ENCODE data around the gene XDH. TPM values are rescaled to one million over a fixed set of nuclear protein-coding genes. Genes with fewer than 3 reads are reported as not detected.

The XDH gene
- total RNA-seq, 1 donor from 2014 or later, result not detected

DNA sequence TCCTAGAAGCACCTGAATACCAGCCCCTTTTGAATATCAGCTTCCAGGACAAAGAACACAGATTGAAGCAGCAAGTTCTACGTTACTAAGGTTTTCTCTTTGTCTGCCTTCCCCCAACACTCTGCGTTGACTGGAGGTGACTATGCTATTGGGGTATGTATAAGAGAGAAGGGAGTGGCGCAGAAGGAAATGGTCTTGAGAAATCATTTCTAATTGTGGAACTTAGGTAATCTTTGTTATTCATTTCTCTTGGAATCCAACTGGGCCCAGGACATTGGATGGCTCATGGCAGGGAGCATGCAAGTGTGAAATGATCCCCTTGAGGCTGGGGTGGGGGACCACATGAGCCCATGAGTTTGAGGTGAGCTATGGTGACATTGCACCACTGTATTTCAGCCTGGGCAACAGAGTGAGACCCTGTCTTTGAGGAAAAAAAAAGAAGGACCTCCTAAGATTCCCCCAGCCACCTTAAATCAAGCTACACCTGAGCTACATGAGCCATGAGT lies 29.7 kb downstream of the XDH start:
- Histone ChIP-seq H3K4me1 (ENCODE audit: control insufficient read depth in 3 of 3, insufficient read depth in 3 of 3, low read length in 3 of 3) (peaks cover 0 to 8% (median 4%) of the 10 kb centered on the region in 3 donors), H3K9me3 (ENCODE audit: control insufficient read depth in 3 of 3, low read length in 3 of 3) (no peaks in the 10 kb centered on the region), H3K9ac (ENCODE audit: low read depth in 1 of 3, low read length in 3 of 3) (no peak overlapping the region), H3K4me3 (ENCODE audit: low read length in 3 of 3) (no peak overlapping the region), H3K27ac (ENCODE audit: low read depth, low read length) (peak overlapping the region; percentile 46), H3K36me3 (ENCODE audit: control insufficient read depth in 3 of 3, insufficient read depth in 3 of 3, low read length in 3 of 3) (no peaks in the 10 kb centered on the region), H3K27me3 (ENCODE audit: control insufficient read depth in 3 of 3, insufficient read depth in 3 of 3, low read length in 3 of 3) (no peaks in the 10 kb centered on the region)

DNA sequence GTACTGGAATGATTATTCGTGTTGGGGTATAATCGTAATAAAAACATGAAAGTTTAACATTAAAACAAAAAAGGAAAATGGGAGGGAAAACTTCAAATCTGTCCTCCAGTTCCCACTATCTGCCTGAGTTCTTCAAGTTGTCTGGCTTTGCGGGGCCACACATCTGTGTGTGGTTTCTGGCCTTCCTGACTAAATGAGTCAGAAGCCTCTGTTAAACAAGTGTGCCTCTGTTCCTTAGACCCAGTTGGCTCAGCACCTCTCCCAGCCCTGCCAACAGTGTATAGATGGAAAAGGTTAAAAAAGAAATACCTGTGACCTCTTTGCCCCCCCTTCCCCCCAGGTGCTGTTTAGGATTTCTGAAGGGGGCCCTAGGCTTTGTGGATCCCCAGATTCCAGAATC lies 30.2 kb downstream of the XDH start:
- peak overlapping the region; percentile 46 for H3K27ac ChIP-seq (ENCODE audit: low read depth, low read length)
- H3K27me3 ChIP-seq (ENCODE audit: control insufficient read depth in 3 of 3, insufficient read depth in 3 of 3, low read length in 3 of 3), result no peaks in the 10 kb centered on the region
- H3K4me1 ChIP-seq (ENCODE audit: control insufficient read depth in 3 of 3, insufficient read depth in 3 of 3, low read length in 3 of 3), result peaks cover 0 to 8% (median 4%) of the 10 kb centered on the region in 3 donors
- no peaks in the 10 kb centered on the region for H3K36me3 ChIP-seq (ENCODE audit: control insufficient read depth in 3 of 3, insufficient read depth in 3 of 3, low read length in 3 of 3)
- H3K9me3 ChIP-seq (ENCODE audit: control insufficient read depth in 3 of 3, low read length in 3 of 3), result no peaks in the 10 kb centered on the region
- H3K4me3 ChIP-seq (ENCODE audit: low read length in 3 of 3), result no peak overlapping the region
- no peak overlapping the region for H3K9ac ChIP-seq (ENCODE audit: low read depth in 1 of 3, low read length in 3 of 3)

DNA sequence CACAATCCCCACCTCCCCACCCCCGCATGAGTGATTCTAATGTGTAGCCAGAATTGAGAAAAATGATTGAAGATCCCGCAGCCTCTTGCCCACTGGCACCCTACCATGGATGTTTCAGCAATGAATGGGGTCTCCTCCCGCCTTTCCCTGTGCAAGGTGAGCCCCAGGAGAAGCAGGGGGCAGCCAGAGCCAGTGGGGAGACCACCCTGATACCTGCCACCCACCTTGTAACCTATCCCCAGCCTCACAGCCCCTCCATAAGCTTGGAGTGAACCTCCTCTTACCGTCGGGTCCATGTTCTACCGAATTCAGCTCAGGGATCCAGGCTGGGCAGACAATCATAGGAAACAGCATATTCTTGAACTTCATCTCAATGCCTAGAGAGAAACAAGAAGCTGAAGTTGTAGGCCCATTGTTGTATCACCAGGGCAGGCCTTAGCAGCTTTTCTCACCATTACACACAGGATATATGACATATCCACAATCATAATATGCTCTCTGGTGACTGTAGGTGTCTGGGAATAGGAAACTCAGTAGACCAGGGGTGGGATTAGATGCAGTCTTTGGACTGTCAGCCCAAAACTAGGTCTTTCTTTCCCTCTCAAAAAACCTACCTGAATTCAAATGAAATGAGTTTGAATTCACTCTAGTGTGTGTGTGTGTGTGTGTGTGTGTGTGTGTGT lies 30.9 kb downstream of the XDH start:
- H3K27me3 ChIP-seq (ENCODE audit: control insufficient read depth in 3 of 3, insufficient read depth in 3 of 3, low read length in 3 of 3), result no peaks in the 10 kb centered on the region
- H3K27ac ChIP-seq (ENCODE audit: low read depth, low read length), result no peak overlapping the region
- no peaks in the 10 kb centered on the region for H3K9me3 ChIP-seq (ENCODE audit: control insufficient read depth in 3 of 3, low read length in 3 of 3)
- H3K4me3 ChIP-seq (ENCODE audit: low read length in 3 of 3), result no peak overlapping the region
- no peaks in the 10 kb centered on the region for H3K36me3 ChIP-seq (ENCODE audit: control insufficient read depth in 3 of 3, insufficient read depth in 3 of 3, low read length in 3 of 3)
- H3K9ac ChIP-seq (ENCODE audit: low read depth in 1 of 3, low read length in 3 of 3), result no peak overlapping the region
- peaks cover 0 to 8% (median 4%) of the 10 kb centered on the region in 3 donors for H3K4me1 ChIP-seq (ENCODE audit: control insufficient read depth in 3 of 3, insufficient read depth in 3 of 3, low read length in 3 of 3)

DNA sequence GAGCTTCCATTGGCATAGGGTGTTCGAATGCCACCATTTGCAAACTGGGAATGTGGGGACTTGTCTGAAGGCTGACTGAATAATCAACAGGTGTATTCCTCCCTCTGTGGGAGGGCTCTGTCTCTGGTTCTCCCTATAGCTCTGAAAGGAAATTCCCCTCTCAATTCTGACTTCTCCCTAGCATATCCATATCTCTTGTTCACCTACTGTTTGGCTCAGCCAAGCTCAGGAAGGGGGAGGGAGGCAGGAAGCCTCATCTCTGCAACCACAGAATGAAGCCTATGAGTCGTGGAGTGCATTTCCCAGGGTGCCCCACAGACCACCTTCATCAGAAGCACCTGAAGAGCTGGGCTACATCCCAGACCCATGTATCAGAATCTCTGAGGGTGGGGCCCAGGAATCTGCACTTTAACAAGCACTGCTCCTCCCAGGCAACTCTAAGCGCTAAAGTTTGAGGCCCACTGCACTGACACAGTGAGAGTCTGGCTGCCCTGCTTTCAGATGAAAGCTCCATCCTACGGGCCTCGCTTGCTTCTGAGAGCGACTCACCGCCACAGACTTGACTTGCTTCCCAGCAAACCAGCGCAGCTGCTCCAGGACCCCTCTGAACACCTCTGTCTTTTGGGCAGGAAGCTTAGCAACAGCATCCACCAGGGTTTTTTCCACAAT lies 32.0 kb downstream of the XDH start:
- Histone ChIP-seq H3K36me3 (ENCODE audit: control insufficient read depth in 3 of 3, insufficient read depth in 3 of 3, low read length in 3 of 3) (no peaks in the 10 kb centered on the region), H3K4me1 (ENCODE audit: control insufficient read depth in 3 of 3, insufficient read depth in 3 of 3, low read length in 3 of 3) (peaks cover 4 to 8% (median 4%) of the 10 kb centered on the region in 3 donors), H3K27me3 (ENCODE audit: control insufficient read depth in 3 of 3, insufficient read depth in 3 of 3, low read length in 3 of 3) (no peaks in the 10 kb centered on the region), H3K27ac (ENCODE audit: low read depth, low read length) (no peak overlapping the region), H3K9ac (ENCODE audit: low read depth in 1 of 3, low read length in 3 of 3) (no peak overlapping the region), H3K9me3 (ENCODE audit: control insufficient read depth in 3 of 3, low read length in 3 of 3) (no peaks in the 10 kb centered on the region), H3K4me3 (ENCODE audit: low read length in 3 of 3) (no peak overlapping the region)

DNA sequence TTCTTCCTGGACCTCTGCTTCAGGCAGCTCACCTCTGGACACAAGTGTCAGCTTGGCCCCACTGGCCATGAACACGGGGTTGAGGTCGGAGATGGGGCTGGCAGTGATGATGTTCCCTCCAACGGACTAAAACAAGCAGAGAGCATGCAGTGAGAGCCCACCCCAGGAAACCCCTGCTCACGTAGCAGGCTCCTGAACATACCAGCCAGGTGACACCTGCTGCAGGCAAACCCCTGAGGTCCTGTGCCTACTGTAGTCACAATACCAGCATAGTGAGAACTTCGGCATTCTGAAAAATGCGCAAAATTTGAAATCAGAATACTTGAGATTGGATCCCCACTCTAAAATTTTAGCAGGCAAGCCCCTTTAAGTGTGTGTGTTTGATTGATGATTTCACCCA lies 32.9 kb downstream of the XDH start:
- Histone ChIP-seq H3K27me3 (ENCODE audit: control insufficient read depth in 3 of 3, insufficient read depth in 3 of 3, low read length in 3 of 3) (no peaks in the 10 kb centered on the region), H3K4me3 (ENCODE audit: low read length in 3 of 3) (no peak overlapping the region), H3K36me3 (ENCODE audit: control insufficient read depth in 3 of 3, insufficient read depth in 3 of 3, low read length in 3 of 3) (no peaks in the 10 kb centered on the region), H3K27ac (ENCODE audit: low read depth, low read length) (no peak overlapping the region), H3K9me3 (ENCODE audit: control insufficient read depth in 3 of 3, low read length in 3 of 3) (no peaks in the 10 kb centered on the region), H3K4me1 (ENCODE audit: control insufficient read depth in 3 of 3, insufficient read depth in 3 of 3, low read length in 3 of 3) (peaks cover 4 to 8% (median 4%) of the 10 kb centered on the region in 3 donors), H3K9ac (ENCODE audit: low read depth in 1 of 3, low read length in 3 of 3) (no peak overlapping the region)

DNA sequence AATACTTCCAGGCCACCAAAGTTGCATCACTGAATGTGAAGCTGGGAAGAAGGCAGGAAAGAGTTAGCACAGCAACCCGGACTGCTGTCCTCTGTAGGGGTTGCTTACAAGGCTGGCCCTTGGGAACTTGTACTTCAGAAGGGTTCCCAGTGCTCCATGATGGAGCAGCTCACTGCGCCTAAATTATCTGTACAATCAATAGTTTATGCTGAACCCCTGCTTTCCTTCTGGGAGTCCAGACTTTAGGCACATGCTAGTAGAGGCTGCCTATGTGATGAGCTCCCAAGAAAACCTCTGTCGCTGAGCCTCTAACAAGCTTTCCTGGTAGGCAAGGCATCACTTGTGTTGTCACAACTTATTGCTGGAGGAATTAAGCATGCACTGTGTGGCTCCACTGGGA lies 34.3 kb downstream of the XDH start:
- Histone ChIP-seq H3K27ac (ENCODE audit: low read depth, low read length) (no peak overlapping the region), H3K9me3 (ENCODE audit: control insufficient read depth in 3 of 3, low read length in 3 of 3) (no peaks in the 10 kb centered on the region), H3K4me3 (ENCODE audit: low read length in 3 of 3) (no peak overlapping the region), H3K27me3 (ENCODE audit: control insufficient read depth in 3 of 3, insufficient read depth in 3 of 3, low read length in 3 of 3) (peaks cover 0 to 1% (median 0%) of the 10 kb centered on the region in 3 donors), H3K36me3 (ENCODE audit: control insufficient read depth in 3 of 3, insufficient read depth in 3 of 3, low read length in 3 of 3) (no peaks in the 10 kb centered on the region), H3K9ac (ENCODE audit: low read depth in 1 of 3, low read length in 3 of 3) (no peak overlapping the region), H3K4me1 (ENCODE audit: control insufficient read depth in 3 of 3, insufficient read depth in 3 of 3, low read length in 3 of 3) (peaks cover 4 to 6% (median 4%) of the 10 kb centered on the region in 3 donors)

DNA sequence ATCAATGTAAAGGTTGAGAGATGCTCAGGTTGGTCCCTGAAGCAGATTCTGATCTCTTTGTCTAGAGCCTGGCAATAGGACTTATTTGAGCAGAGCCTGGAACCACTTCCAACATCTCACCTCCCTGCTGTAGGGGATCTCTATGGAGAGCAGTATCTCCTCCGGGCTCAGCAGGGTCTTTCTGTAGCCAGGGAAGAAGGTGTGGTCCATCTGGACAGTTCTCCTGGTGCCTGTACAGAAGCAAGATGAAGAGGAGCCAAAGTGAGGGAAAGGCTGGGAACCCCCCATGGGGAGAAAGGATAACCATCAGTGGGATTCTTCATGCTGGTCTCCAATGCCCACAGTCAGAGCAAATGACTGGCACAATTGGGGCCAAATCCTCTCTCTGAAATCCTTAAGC lies 34.8 kb downstream of the XDH start:
- Histone ChIP-seq H3K9me3 (ENCODE audit: control insufficient read depth in 3 of 3, low read length in 3 of 3) (no peaks in the 10 kb centered on the region), H3K4me3 (ENCODE audit: low read length in 3 of 3) (no peak overlapping the region), H3K4me1 (ENCODE audit: control insufficient read depth in 3 of 3, insufficient read depth in 3 of 3, low read length in 3 of 3) (peaks cover 3 to 4% (median 4%) of the 10 kb centered on the region in 3 donors), H3K27me3 (ENCODE audit: control insufficient read depth in 3 of 3, insufficient read depth in 3 of 3, low read length in 3 of 3) (peaks cover 0 to 2% (median 0%) of the 10 kb centered on the region in 3 donors), H3K36me3 (ENCODE audit: control insufficient read depth in 3 of 3, insufficient read depth in 3 of 3, low read length in 3 of 3) (no peaks in the 10 kb centered on the region), H3K9ac (ENCODE audit: low read depth in 1 of 3, low read length in 3 of 3) (no peak overlapping the region), H3K27ac (ENCODE audit: low read depth, low read length) (no peak overlapping the region)

DNA sequence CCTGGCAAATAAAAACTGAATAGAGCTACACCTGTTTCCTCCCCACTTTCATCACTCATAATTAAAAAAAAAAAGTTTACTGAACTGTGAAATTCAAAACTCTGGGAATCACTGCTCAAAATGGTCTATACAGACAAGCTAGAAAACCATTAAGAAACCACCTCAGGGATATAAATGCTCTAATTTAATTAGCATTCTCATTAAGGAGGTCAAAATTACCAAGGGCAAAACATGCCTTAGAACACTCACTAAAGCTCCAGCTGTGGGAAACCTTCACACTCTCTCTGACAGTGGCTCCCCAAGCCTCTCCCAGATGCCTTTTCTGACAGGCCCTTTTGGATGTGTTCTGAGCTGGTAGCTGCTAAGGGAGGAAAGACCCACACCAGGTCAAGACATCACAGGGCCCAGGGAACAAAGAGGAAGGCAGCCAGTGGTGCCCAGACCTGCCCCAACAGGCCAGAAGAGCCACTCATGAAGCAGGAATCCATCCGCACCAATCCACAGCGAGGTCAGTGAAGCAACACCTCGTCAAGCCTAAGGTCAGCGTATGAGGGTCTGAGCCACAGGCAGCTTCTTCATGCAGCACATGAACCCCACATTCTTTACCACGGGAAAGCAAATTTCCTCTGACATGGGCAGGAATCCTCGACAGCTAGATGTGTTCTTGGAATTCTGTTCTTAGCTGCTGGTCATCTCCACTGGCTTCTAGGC lies 35.6 kb downstream of the XDH start:
- Histone ChIP-seq H3K36me3 (ENCODE audit: control insufficient read depth in 3 of 3, insufficient read depth in 3 of 3, low read length in 3 of 3) (no peaks in the 10 kb centered on the region), H3K9me3 (ENCODE audit: control insufficient read depth in 3 of 3, low read length in 3 of 3) (no peaks in the 10 kb centered on the region), H3K27ac (ENCODE audit: low read depth, low read length) (no peak overlapping the region), H3K4me3 (ENCODE audit: low read length in 3 of 3) (no peak overlapping the region), H3K9ac (ENCODE audit: low read depth in 1 of 3, low read length in 3 of 3) (no peak overlapping the region), H3K4me1 (ENCODE audit: control insufficient read depth in 3 of 3, insufficient read depth in 3 of 3, low read length in 3 of 3) (peaks cover 0 to 4% (median 4%) of the 10 kb centered on the region in 3 donors), H3K27me3 (ENCODE audit: control insufficient read depth in 3 of 3, insufficient read depth in 3 of 3, low read length in 3 of 3) (peaks cover 0 to 2% (median 0%) of the 10 kb centered on the region in 3 donors)

DNA sequence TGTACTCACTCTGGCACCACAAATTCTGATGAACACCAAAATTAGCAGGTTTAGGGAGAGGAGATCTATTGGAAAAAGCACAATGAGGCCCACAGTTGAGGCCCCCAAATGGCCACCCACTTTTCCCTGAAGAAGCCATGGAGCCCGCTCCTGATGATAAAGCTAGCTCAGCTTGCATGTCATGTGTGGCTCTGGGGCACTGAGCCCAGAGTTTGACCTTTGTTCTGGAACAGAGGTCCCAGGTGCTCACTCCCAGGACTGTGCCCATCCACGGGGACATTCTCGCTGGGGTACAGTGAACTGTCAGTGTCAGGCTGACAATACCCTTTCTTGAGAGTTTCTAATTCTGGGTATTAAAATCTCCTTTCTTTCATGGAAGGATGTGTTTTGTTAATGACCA lies 36.2 kb downstream of the XDH start:
- Histone ChIP-seq H3K4me3 (ENCODE audit: low read length in 3 of 3) (no peak overlapping the region), H3K27me3 (ENCODE audit: control insufficient read depth in 3 of 3, insufficient read depth in 3 of 3, low read length in 3 of 3) (peaks cover 0 to 2% (median 0%) of the 10 kb centered on the region in 3 donors), H3K36me3 (ENCODE audit: control insufficient read depth in 3 of 3, insufficient read depth in 3 of 3, low read length in 3 of 3) (no peaks in the 10 kb centered on the region), H3K9me3 (ENCODE audit: control insufficient read depth in 3 of 3, low read length in 3 of 3) (no peaks in the 10 kb centered on the region), H3K9ac (ENCODE audit: low read depth in 1 of 3, low read length in 3 of 3) (no peak overlapping the region), H3K27ac (ENCODE audit: low read depth, low read length) (no peak overlapping the region), H3K4me1 (ENCODE audit: control insufficient read depth in 3 of 3, insufficient read depth in 3 of 3, low read length in 3 of 3) (peaks cover 0 to 4% (median under 1%) of the 10 kb centered on the region in 3 donors)

DNA sequence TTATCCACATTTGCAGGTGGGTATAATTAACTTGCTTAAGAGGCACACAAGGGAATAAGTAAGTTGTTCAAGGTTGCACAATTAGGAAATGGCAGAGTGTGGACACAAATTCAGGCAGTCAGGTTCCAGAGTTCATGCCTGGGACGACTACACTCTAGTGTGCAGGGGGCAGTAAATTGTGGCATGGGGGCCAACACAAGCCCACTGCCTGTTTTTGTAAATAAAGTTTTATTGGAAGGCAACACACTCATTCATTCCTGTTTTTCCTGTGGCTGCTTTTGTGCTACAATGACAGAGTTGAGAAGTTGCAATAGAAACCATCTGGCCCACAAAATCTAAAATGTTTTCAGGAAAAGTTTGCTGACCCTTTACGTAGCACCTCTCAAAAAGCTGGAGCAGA lies 41.4 kb downstream of the XDH start:
- no peak overlapping the region for H3K9ac ChIP-seq (ENCODE audit: low read depth in 1 of 3, low read length in 3 of 3)
- H3K36me3 ChIP-seq (ENCODE audit: control insufficient read depth in 3 of 3, insufficient read depth in 3 of 3, low read length in 3 of 3), result no peaks in the 10 kb centered on the region
- H3K4me1 ChIP-seq (ENCODE audit: control insufficient read depth in 3 of 3, insufficient read depth in 3 of 3, low read length in 3 of 3), result peaks cover 0 to 1% (median 0%) of the 10 kb centered on the region in 3 donors

More for the DNA sequence above, 41.4 kb downstream of the XDH start:
- no peak overlapping the region for H3K27ac ChIP-seq (ENCODE audit: low read depth, low read length)
- no peaks in the 10 kb centered on the region for H3K9me3 ChIP-seq (ENCODE audit: control insufficient read depth in 3 of 3, low read length in 3 of 3)
- no peak overlapping the region for H3K4me3 ChIP-seq (ENCODE audit: low read length in 3 of 3)
- H3K27me3 ChIP-seq (ENCODE audit: control insufficient read depth in 3 of 3, insufficient read depth in 3 of 3, low read length in 3 of 3), result peaks cover 0 to 2% (median 0%) of the 10 kb centered on the region in 3 donors

Measured in skeletal muscle tissue (tissue), 4 donors.